Lower lobe of right lung (tissue), 2 donors: Measurements from ENCODE around the gene CNTN4. TPM values are rescaled to one million over a fixed set of nuclear protein-coding genes. Genes with fewer than 3 reads are reported as not detected.

Experiments used
- ATAC-seq, 2 donors: fragments of 200-7000 bp; cut with Tn5 transposase; one replicate each; pipeline ENCODE4 v1.9.1; 2020 to 2022; ENCODE audit warnings: mild to moderate bottlenecking in 2 of 2, moderate library complexity in 2 of 2
- DNase-seq: peaks from one replicate; pipeline ENCODE4 v3.0.0-alpha.2; 2020
- H3K27ac ChIP-seq: fragments of 200-600 bp; one replicate; pipeline ENCODE4 v1.8.0; 2022
- H3K27me3 ChIP-seq: fragments of 200-600 bp; one replicate; pipeline ENCODE4 v1.8.0; 2022; ENCODE audit warnings: low read depth
- H3K36me3 ChIP-seq: fragments of 200-600 bp; one replicate; pipeline ENCODE4 v1.8.0; 2022; ENCODE audit warnings: mild to moderate bottlenecking
- H3K4me1 ChIP-seq: fragments of 200-600 bp; one replicate; pipeline ENCODE4 v1.8.0; 2022
- H3K4me3 ChIP-seq: fragments of 200-600 bp; one replicate; pipeline ENCODE4 v1.8.0; 2022; ENCODE audit warnings: mild to moderate bottlenecking
- H3K9me3 ChIP-seq: fragments of 200-600 bp; one replicate; pipeline ENCODE4 v1.8.0; 2022
- CTCF ChIP-seq: fragments of 200-600 bp; IDR thresholded peaks from one replicate; pipeline ENCODE4 v1.8.0; 2022; ENCODE audit warnings: antibody characterized with exemption, mild to moderate bottlenecking
- intact Hi-C: fragments of 100-400 bp; cut with DNase I; formaldehyde crosslinking; loops from one replicate; pipeline ENCODE4 v1.11.0; 2022
- total RNA-seq: library from RNA; stranded (reverse); fragmentation: NEBNext Ultra II Directional; extraction: Animal tissue kit (Norgen Biotek cat#: 25700); gene quantifications from one replicate; pipeline ENCODE4 v1.2.1, GENCODE V29; 2021
- donor health status: DM: no; HTN: yes; CAD: no; lungs with severe emphysema.

Gene CNTN4
- total RNA-seq, 1 donor from 2014 or later = 10.4 TPM

- no peak overlapping the region for H3K4me3 ChIP-seq
- intact Hi-C loops = no loop called here
- no peak for TF ChIP-seq CTCF
- no peaks in the 10 kb centered on the region for H3K9me3 ChIP-seq
- DNase-seq = no peak
- no peaks in the 10 kb centered on the region for H3K4me1 ChIP-seq
- no peaks in the 10 kb centered on the region for H3K27me3 ChIP-seq
- H3K27ac ChIP-seq = no peak overlapping the region
- no peaks in the 10 kb centered on the region for H3K36me3 ChIP-seq
- no peak for ATAC-seq
Observed at GRCh38 chr3:2172561-2173171, 74.0 kb downstream of the CNTN4 start.

- no peaks in the 10 kb centered on the region for H3K9me3 ChIP-seq
- DNase-seq (no peak), ATAC-seq (no peak)
- no peaks in the 10 kb centered on the region for H3K4me1 ChIP-seq
- H3K4me3 ChIP-seq = no peak overlapping the region
- H3K27me3 ChIP-seq = no peaks in the 10 kb centered on the region
- no peak overlapping the region for H3K27ac ChIP-seq
- H3K36me3 ChIP-seq = no peaks in the 10 kb centered on the region
- intact Hi-C loops = no loop called here
- no peak for TF ChIP-seq CTCF
Observed at GRCh38 chr3:2180634-2181033, 82.0 kb downstream of the CNTN4 start.

GRCh38 chr3:2198776-2199279, 100.2 kb downstream of the CNTN4 start:
- no peak for DNase-seq
- H3K4me3 ChIP-seq = no peak overlapping the region
- no peaks in the 10 kb centered on the region for H3K36me3 ChIP-seq
- H3K9me3 ChIP-seq = no peaks in the 10 kb centered on the region
- intact Hi-C loops = no loop called here
- ATAC-seq = no peak
- H3K4me1 ChIP-seq = no peaks in the 10 kb centered on the region
- no peaks in the 10 kb centered on the region for H3K27me3 ChIP-seq
- TF ChIP-seq CTCF = no peak
- no peak overlapping the region for H3K27ac ChIP-seq

GRCh38 chr3:2204054-2204453, 105.4 kb downstream of the CNTN4 start:
- no peak for TF ChIP-seq CTCF
- DNase-seq (no peak), ATAC-seq (no peak)
- H3K27ac ChIP-seq = no peak overlapping the region
- intact Hi-C loops = no loop called here
- no peaks in the 10 kb centered on the region for H3K36me3 ChIP-seq
- no peak overlapping the region for H3K4me3 ChIP-seq
- no peaks in the 10 kb centered on the region for H3K4me1 ChIP-seq
- H3K9me3 ChIP-seq = no peaks in the 10 kb centered on the region
- H3K27me3 ChIP-seq = no peaks in the 10 kb centered on the region

- no peak for TF ChIP-seq CTCF
- Histone ChIP-seq H3K27ac (no peak overlapping the region), H3K9me3 (no peaks in the 10 kb centered on the region), H3K36me3 (no peaks in the 10 kb centered on the region), H3K27me3 (no peaks in the 10 kb centered on the region), H3K4me3 (no peak overlapping the region), H3K4me1 (no peaks in the 10 kb centered on the region)
- no peak for ATAC-seq
- no peak for DNase-seq
- intact Hi-C loops = no loop called here
Observed at GRCh38 chr3:2205692-2206091, 107.0 kb downstream of the CNTN4 start.
